Activated naive CD8-positive, alpha-beta T cell treated with anti-CD3 and anti-CD28 coated beads, Interleukin-2, amount 50 U/mL, for 24 hours (primary cell): ENCODE measurements around the gene HMGCLL1.

ENCODE experiments used
- ATAC-seq: fragments of 150-1000 bp; cut with Tn5 transposase; one replicate; pipeline ENCODE4 v1.10.0; 2021
- DNase-seq: peaks from one replicate; pipeline ENCODE4 v3.0.0; 2021
- H3K27ac Mint-ChIP-seq: one replicate; pipeline ENCODE4 v1.8.0; 2021; ENCODE audit warnings: mild to moderate bottlenecking, mixed read lengths
- H3K27me3 Mint-ChIP-seq: one replicate; pipeline ENCODE4 v1.8.0; 2021; ENCODE audit warnings: mixed read lengths
- H3K36me3 Mint-ChIP-seq: one replicate; pipeline ENCODE4 v1.8.0; 2021; ENCODE audit warnings: low read depth, mixed read lengths
- H3K4me1 Mint-ChIP-seq: one replicate; pipeline ENCODE4 v1.8.0; 2021; ENCODE audit warnings: mixed read lengths
- H3K4me3 Mint-ChIP-seq: one replicate; pipeline ENCODE4 v1.8.0; 2021; ENCODE audit warnings: mild to moderate bottlenecking, moderate library complexity, mixed read lengths
- H3K9me3 Mint-ChIP-seq: one replicate; pipeline ENCODE4 v1.8.0; 2021; ENCODE audit warnings: mixed read lengths

The HMGCLL1 gene

DNA sequence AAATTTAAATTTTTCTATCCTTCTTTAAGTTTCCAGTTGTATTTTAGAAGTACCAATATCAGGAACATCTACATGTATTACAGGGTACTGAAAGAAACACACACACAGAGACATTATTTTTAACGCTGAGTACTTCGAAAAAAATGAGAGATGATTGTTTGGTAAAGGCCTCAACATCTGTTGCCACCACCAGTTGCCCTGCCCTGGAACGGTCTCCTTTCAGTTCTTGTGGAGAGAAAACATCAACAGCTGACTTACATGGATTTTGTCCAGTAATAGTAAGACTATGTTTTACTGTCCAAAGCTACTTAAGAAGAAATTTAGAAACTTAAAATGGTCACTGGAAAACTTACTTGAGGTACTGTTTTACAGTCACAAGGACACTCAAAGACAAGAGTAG is 16.7 kb downstream of the HMGCLL1 start:
- ATAC-seq, result no peak
- Mint-ChIP-seq H3K27me3 (no peaks in the 10 kb centered on the region), H3K9me3 (no peaks in the 10 kb centered on the region)

DNA sequence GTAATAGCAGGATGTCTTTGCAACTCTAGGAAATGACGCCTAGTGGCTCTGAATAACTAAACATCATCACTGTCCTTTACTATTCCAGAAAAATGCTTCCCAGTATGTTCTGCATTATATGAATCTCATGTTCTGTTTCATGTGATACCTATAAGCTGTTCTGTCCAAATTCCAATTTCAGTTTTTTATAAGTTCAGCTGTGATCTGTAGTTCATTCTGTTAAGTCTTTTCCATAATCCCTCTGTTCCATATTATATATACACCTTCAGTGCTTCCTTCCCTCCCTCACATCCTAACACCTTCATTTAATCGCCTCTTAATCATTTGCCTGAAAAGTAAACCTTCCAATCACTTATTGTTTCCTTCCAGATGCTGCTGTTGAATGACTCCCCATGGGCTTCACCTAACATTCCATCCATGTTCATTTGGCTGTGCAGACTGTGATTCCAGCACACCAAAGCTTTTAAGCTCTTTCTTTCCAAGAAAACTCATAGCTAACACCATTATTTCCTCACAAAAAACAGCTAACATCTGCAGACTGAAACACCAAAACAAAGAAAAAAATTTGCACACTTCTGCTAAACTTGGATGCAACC is 18.6 kb downstream of the HMGCLL1 start:
- Mint-ChIP-seq H3K36me3 (no peaks in the 10 kb centered on the region), H3K4me1 (no peaks in the 10 kb centered on the region), H3K9me3 (no peaks in the 10 kb centered on the region), H3K4me3 (no peak overlapping the region), H3K27me3 (no peaks in the 10 kb centered on the region), H3K27ac (no peak overlapping the region)
- DNase-seq, result no peak
- no peak for ATAC-seq

More for the DNA sequence above, 16.7 kb downstream of the HMGCLL1 start:
- H3K4me1 Mint-ChIP-seq, result no peaks in the 10 kb centered on the region
- no peak for DNase-seq
- H3K4me3 Mint-ChIP-seq, result no peak overlapping the region
- H3K36me3 Mint-ChIP-seq, result no peaks in the 10 kb centered on the region
- H3K27ac Mint-ChIP-seq, result no peak overlapping the region

- DNase-seq (no peak), ATAC-seq (no peak)
- H3K4me3 Mint-ChIP-seq, result no peak overlapping the region
- no peaks in the 10 kb centered on the region for H3K27me3 Mint-ChIP-seq
- no peak overlapping the region for H3K27ac Mint-ChIP-seq
- H3K9me3 Mint-ChIP-seq, result no peaks in the 10 kb centered on the region
- H3K4me1 Mint-ChIP-seq, result no peaks in the 10 kb centered on the region
- no peaks in the 10 kb centered on the region for H3K36me3 Mint-ChIP-seq
Observed at GRCh38 chr6:55557146-55557545, 21.8 kb downstream of the HMGCLL1 start.

GRCh38 chr6:55545791-55546190 is 33.2 kb downstream of the HMGCLL1 start:
- Mint-ChIP-seq H3K4me3 (no peak overlapping the region), H3K27ac (no peak overlapping the region), H3K36me3 (no peaks in the 10 kb centered on the region), H3K27me3 (no peaks in the 10 kb centered on the region), H3K4me1 (no peaks in the 10 kb centered on the region), H3K9me3 (no peaks in the 10 kb centered on the region)
- DNase-seq (no peak), ATAC-seq (no peak)

DNA sequence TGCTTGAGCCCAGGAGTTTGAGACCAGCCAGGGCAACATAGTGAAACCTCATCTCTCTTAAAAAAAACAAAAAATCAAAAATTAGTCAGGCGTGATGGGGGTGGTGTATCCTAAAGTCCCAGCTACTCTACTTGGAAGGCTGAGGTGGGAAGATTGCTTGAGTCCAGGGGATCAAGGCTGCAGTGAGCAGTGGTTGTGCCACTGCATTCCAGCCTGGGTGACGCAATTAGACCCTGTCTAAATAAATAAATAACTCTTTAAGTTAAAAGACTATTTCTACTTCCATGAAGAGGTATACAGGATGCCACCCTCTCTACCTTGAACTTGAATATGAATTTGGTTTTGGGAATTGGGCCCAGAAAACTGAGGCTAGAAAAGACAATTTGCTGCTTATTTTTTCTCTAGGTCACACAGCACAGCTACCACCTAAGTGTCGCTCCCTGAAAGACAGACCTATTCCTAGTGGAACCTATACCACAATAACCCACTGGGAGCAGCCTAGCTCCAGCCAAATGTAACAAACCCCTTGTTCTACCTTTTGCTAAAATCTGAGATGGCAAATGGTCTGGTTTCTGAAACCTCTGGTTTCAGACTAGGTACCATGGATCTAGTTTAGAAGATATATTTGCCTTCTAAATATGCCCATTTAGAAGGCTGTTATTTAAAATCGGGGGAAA is 35.2 kb downstream of the HMGCLL1 start:
- Mint-ChIP-seq H3K4me3 (no peak overlapping the region), H3K27me3 (no peaks in the 10 kb centered on the region), H3K9me3 (no peaks in the 10 kb centered on the region), H3K36me3 (no peaks in the 10 kb centered on the region), H3K27ac (no peak overlapping the region), H3K4me1 (no peaks in the 10 kb centered on the region)
- DNase-seq (no peak), ATAC-seq (no peak)

DNA sequence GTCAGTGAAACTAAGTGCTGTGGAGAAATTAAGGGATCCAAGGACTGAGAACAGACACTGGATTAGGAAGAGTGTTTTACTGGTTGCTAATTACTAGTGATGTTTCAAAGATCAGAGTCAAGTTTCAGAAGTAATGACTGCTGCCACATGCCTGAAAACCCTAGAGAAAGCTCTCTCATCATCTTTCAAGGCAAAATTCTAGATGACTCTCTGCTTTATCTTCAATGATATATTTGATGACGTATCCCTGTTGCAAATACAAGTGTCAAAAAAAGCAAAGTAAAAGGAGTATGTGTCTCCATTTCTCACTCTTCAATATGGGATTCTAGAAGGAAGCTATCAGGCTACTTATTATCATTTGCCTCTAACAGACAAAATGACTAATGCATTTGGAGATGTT is 38.0 kb downstream of the HMGCLL1 start:
- ATAC-seq, result no peak
- no peak overlapping the region for H3K4me3 Mint-ChIP-seq
- H3K36me3 Mint-ChIP-seq, result no peaks in the 10 kb centered on the region
- no peaks in the 10 kb centered on the region for H3K9me3 Mint-ChIP-seq
- H3K27me3 Mint-ChIP-seq, result no peaks in the 10 kb centered on the region
- no peak for DNase-seq
- H3K4me1 Mint-ChIP-seq, result no peaks in the 10 kb centered on the region
- no peak overlapping the region for H3K27ac Mint-ChIP-seq

GRCh38 chr6:55536391-55536956 is 42.5 kb downstream of the HMGCLL1 start:
- H3K36me3 Mint-ChIP-seq, result no peaks in the 10 kb centered on the region
- no peak overlapping the region for H3K4me3 Mint-ChIP-seq
- H3K9me3 Mint-ChIP-seq, result no peaks in the 10 kb centered on the region
- H3K27ac Mint-ChIP-seq, result no peak overlapping the region
- H3K27me3 Mint-ChIP-seq, result no peaks in the 10 kb centered on the region
- ATAC-seq (no peak), DNase-seq (no peak)
- H3K4me1 Mint-ChIP-seq, result no peaks in the 10 kb centered on the region

- Mint-ChIP-seq H3K4me1 (no peaks in the 10 kb centered on the region), H3K4me3 (no peak overlapping the region), H3K27ac (no peak overlapping the region), H3K36me3 (no peaks in the 10 kb centered on the region), H3K9me3 (no peaks in the 10 kb centered on the region), H3K27me3 (no peaks in the 10 kb centered on the region)
- ATAC-seq (no peak), DNase-seq (no peak)
Observed at GRCh38 chr6:55531496-55531895, 47.5 kb downstream of the HMGCLL1 start.

- Mint-ChIP-seq H3K4me3 (no peak overlapping the region), H3K27me3 (no peaks in the 10 kb centered on the region), H3K4me1 (no peaks in the 10 kb centered on the region), H3K9me3 (no peaks in the 10 kb centered on the region), H3K27ac (no peak overlapping the region), H3K36me3 (no peaks in the 10 kb centered on the region)
- DNase-seq (no peak), ATAC-seq (no peak)
Observed at GRCh38 chr6:55530931-55531330, 48.1 kb downstream of the HMGCLL1 start.

DNA sequence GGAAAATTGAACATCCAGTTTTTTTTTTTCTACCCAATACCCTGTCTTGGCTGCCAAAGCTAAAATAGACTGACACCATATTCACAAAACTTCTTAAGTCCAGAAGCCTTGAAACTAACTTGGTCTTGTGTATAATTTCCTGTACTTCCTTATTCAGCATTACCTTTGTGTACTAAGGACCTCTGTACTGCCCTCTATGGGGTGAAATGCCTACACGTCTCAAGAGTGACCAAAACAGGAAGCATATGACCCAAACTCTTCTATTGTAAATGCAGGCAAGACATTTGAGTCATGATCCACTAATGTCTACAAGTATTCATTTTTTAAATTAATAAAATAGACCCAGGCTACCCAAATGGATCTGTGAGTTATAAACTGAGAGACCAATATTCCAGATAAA is 50.4 kb downstream of the HMGCLL1 start:
- no peak for DNase-seq
- H3K4me3 Mint-ChIP-seq, result no peak overlapping the region
- no peaks in the 10 kb centered on the region for H3K4me1 Mint-ChIP-seq
- H3K27me3 Mint-ChIP-seq, result no peaks in the 10 kb centered on the region
- no peak overlapping the region for H3K27ac Mint-ChIP-seq
- H3K9me3 Mint-ChIP-seq, result no peaks in the 10 kb centered on the region
- H3K36me3 Mint-ChIP-seq, result no peaks in the 10 kb centered on the region
- ATAC-seq, result no peak

DNA sequence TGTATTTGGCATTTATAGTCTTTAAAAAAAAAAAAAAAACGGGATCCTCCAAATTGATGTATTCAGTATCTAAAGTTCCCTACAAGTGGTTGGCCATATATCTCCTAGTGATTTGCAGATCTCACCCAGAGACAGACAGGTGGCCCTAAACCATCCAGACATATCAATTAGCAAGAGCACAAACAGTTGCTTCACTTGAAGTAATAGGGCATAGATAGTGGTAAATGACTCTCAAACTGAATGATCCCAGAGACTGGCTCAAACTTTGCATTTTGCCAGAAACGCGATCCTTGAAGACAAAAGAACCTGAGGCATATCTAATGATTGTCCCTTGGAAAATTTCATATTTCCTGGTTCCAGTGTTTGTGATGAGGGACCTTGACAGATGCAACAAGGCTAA is 54.6 kb downstream of the HMGCLL1 start:
- H3K27me3 Mint-ChIP-seq, result no peaks in the 10 kb centered on the region
- DNase-seq (no peak), ATAC-seq (no peak)
- H3K9me3 Mint-ChIP-seq, result no peaks in the 10 kb centered on the region
- H3K4me3 Mint-ChIP-seq, result no peak overlapping the region
- H3K4me1 Mint-ChIP-seq, result no peaks in the 10 kb centered on the region
- H3K27ac Mint-ChIP-seq, result no peak overlapping the region
- no peaks in the 10 kb centered on the region for H3K36me3 Mint-ChIP-seq

GRCh38 chr6:55518529-55519060 is 60.4 kb downstream of the HMGCLL1 start:
- Mint-ChIP-seq H3K27ac (no peak overlapping the region), H3K9me3 (peaks cover 5% of the 10 kb centered on the region), H3K4me3 (no peak overlapping the region), H3K36me3 (no peaks in the 10 kb centered on the region), H3K4me1 (no peaks in the 10 kb centered on the region), H3K27me3 (no peaks in the 10 kb centered on the region)
- DNase-seq (no peak), ATAC-seq (no peak)

DNA sequence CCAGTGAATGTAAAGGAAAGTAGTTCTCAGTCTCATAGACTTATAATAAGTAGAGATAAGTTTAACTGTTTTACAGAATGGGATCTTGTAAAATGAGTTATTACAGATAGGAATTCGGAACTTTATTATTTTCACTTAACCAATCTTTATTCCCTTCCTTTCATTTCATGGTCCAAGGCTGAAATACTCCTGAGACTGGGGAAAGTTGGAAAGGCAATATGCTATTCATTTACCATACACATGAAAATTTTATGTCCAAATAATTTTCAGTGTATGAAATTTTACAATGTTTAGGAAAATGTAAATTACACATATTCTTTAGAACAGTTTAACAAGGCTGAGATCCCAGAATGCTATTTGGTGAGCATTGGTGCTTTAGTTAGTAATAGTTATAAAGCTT is 62.3 kb downstream of the HMGCLL1 start:
- H3K27ac Mint-ChIP-seq, result no peak overlapping the region
- no peak for ATAC-seq
- H3K4me3 Mint-ChIP-seq, result no peak overlapping the region
- H3K27me3 Mint-ChIP-seq, result no peaks in the 10 kb centered on the region
- no peak for DNase-seq
- H3K9me3 Mint-ChIP-seq, result peaks cover 9% of the 10 kb centered on the region
- no peaks in the 10 kb centered on the region for H3K4me1 Mint-ChIP-seq
- no peaks in the 10 kb centered on the region for H3K36me3 Mint-ChIP-seq

DNA sequence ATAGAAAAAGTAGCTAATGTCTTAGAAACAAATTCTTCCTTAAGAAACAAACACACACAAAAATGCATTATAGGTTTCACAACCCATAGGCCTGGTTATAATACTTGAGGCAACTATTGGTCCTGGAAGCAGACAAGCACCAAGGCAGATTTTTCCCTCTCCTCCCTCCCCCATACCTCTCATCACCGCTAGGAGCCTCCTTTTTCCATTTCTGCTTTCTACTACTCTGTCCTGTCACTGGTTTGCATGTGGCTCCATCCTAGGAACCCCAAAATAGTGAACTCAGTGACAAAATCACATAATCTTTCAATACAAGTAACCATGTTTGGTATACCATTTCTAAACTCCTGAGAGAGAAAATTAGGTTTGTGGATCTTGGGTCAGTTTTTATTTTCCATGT is 66.1 kb downstream of the HMGCLL1 start:
- DNase-seq (no peak), ATAC-seq (no peak)
- H3K4me3 Mint-ChIP-seq, result no peak overlapping the region
- H3K27me3 Mint-ChIP-seq, result no peaks in the 10 kb centered on the region
- H3K27ac Mint-ChIP-seq, result no peak overlapping the region
- no peaks in the 10 kb centered on the region for H3K36me3 Mint-ChIP-seq
- peaks cover 12% of the 10 kb centered on the region for H3K9me3 Mint-ChIP-seq
- H3K4me1 Mint-ChIP-seq, result no peaks in the 10 kb centered on the region

DNA sequence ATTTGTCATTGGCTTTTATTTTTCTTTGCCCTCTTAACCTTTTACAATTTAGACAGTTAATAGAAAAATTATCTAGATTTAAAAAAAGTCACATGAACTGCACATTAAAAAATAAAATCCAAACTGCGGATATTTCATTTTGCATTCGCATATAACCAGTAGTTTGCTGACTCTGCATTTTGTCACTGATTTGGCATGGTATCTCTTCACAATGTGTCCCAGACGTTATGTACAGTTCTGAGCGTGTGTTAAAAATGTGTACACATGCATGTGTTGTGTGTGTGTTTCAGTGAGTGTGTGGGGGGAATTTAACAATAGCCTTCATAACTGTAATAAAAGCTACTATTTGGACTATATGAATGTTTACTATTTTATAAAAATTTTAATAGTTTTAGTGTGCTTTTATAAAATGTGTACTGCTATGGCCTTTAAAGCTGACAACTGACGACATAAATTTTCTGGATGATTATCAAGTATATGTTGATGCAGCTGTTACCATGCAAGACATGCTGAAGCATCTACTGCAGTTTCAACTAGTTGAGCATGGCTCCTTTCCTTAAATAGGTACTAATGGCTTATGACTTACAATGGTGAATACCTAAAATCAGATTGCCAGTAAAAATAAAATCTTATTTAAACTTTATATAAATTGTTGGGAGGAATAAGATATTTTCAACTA is 67.7 kb downstream of the HMGCLL1 start:
- H3K36me3 Mint-ChIP-seq, result no peaks in the 10 kb centered on the region
- H3K27ac Mint-ChIP-seq, result no peak overlapping the region
- H3K4me1 Mint-ChIP-seq, result no peaks in the 10 kb centered on the region
- H3K27me3 Mint-ChIP-seq, result no peaks in the 10 kb centered on the region
- peaks cover 10% of the 10 kb centered on the region for H3K9me3 Mint-ChIP-seq
- no peak overlapping the region for H3K4me3 Mint-ChIP-seq
- no peak for DNase-seq
- ATAC-seq, result no peak
